Adipocyte (in vitro differentiated cells): ENCODE measurements around the gene SHC2.

Source experiments
- DNase-seq: peaks from one replicate; pipeline ENCODE4 v3.0.0-alpha.2; 2015; ENCODE audit warnings: low read depth
- H3K27me3 ChIP-seq: replicated peaks from 2 replicates; pipeline ENCODE4 v1.7.0; 2013; ENCODE audit warnings: mild to moderate bottlenecking, low read length, moderate library complexity; ENCODE audit not compliant: control insufficient read depth, insufficient read depth
- H3K36me3 ChIP-seq: 2 replicates; pipeline ENCODE4 v1.7.0; 2013; ENCODE audit warnings: low read length, mild to moderate bottlenecking, moderate library complexity; ENCODE audit not compliant: control insufficient read depth, insufficient read depth, severe bottlenecking
- H3K4me1 ChIP-seq: 2 replicates; pipeline ENCODE4 v1.7.0; 2013; ENCODE audit warnings: mild to moderate bottlenecking, low read length, moderate library complexity; ENCODE audit not compliant: control insufficient read depth, insufficient read depth
- H3K4me3 ChIP-seq: 2 replicates; pipeline ENCODE4 v1.7.0; 2013; ENCODE audit warnings: mild to moderate bottlenecking, low read length, moderate library complexity
- H3K9ac ChIP-seq: 2 replicates; pipeline ENCODE4 v1.7.0; 2013; ENCODE audit warnings: mild to moderate bottlenecking, low read length, moderate library complexity
- H3K9me3 ChIP-seq: 2 replicates; pipeline ENCODE4 v1.7.0; 2013; ENCODE audit warnings: mild to moderate bottlenecking, low read length, moderate library complexity; ENCODE audit not compliant: control insufficient read depth

Gene SHC2

DNA sequence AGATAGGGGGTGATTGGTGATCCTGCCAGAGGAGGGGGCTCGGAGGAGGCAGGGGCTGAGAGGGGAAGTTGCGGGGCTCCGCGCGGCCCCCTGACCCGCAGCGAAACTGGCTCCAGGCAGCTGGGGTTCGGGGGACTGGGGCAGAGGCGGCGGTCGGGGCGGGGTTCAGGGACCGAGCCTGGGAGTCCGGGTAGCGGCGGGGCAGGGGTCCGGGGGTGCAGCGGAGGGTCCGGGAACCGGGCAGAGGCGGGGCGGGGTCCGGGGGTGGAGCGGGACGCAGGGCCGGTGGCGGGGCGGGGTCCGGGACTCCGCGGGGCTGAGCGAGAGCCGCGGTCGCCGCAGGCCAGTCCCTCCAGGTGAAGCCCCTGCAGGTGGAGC is 36.6 kb upstream of the SHC2 start:
- Histone ChIP-seq H3K9ac (no peak overlapping the region), H3K27me3 (peaks cover 6% of the 10 kb centered on the region), H3K9me3 (no peaks in the 10 kb centered on the region), H3K36me3 (no peaks in the 10 kb centered on the region), H3K4me3 (no peak overlapping the region), H3K4me1 (no peaks in the 10 kb centered on the region)
- no peak for DNase-seq

DNA sequence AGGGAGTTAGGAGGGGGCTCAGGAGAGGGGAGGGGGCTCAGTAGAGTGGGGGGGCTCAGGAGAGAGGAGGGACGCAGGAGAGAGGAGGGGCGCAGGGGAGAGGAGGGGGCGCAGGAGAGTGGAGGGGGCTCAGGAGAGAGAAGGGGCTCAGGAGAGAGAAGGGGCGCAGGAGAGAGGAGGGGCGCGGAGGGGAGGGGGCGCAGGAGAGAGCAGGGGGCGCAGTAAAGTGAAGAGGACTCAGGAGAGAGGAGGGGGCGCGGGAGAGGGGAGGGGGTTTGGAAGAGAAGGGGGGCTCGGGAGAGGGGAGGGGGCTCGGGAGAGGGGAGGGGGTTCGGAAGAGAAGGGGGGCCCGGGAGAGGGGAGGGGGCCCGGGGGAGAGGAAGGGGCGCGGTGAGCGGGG is 36.2 kb upstream of the SHC2 start:
- Histone ChIP-seq H3K4me1 (no peaks in the 10 kb centered on the region), H3K9me3 (no peaks in the 10 kb centered on the region), H3K27me3 (peaks cover 6% of the 10 kb centered on the region), H3K4me3 (no peak overlapping the region), H3K9ac (no peak overlapping the region), H3K36me3 (no peaks in the 10 kb centered on the region)
- no peak for DNase-seq

DNA sequence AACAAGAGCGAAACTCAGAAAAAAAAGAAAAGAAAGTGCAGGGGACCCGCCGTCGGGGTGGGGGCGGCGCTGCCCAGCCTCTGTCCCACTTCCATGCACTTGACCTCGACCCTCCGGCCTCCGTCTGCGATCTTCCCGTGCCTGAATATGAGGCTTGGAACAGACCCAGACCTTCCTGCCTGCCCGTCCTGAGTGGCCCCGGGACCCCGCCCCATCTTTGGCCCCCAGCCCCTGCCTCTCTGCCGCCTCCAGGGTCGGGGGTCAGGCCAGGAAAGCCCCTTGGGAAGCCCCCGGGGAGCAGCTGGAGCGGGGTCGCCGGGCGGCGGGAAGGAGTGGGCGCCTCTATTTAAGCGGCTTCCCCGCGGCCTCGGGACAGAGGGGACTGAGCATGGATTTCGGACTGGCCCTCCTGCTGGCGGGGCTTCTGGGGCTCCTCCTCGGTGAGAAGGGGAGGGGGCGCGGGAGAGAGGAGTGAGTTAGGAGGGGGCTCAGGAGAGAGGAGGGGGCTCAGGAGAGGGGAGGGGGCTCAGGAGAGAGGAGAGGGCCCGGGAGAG is 35.4 kb upstream of the SHC2 start, which contains the start of gene MADCAM1:
Gene MADCAM1, plus strand, starts transcription at position 375 of the 554 bp plus-strand sequence. Its CDS starts 14 bp downstream, at position 389.
- no peaks in the 10 kb centered on the region for H3K9me3 ChIP-seq
- no peak within 1 kb of the TSS for H3K9ac ChIP-seq
- H3K27me3 ChIP-seq: peaks cover 6% of the 10 kb centered on the region
- no peak for DNase-seq
- no peaks in the 10 kb centered on the region for H3K36me3 ChIP-seq
- H3K4me3 ChIP-seq: no peak within 1 kb of the TSS
- no peaks in the 10 kb centered on the region for H3K4me1 ChIP-seq

DNA sequence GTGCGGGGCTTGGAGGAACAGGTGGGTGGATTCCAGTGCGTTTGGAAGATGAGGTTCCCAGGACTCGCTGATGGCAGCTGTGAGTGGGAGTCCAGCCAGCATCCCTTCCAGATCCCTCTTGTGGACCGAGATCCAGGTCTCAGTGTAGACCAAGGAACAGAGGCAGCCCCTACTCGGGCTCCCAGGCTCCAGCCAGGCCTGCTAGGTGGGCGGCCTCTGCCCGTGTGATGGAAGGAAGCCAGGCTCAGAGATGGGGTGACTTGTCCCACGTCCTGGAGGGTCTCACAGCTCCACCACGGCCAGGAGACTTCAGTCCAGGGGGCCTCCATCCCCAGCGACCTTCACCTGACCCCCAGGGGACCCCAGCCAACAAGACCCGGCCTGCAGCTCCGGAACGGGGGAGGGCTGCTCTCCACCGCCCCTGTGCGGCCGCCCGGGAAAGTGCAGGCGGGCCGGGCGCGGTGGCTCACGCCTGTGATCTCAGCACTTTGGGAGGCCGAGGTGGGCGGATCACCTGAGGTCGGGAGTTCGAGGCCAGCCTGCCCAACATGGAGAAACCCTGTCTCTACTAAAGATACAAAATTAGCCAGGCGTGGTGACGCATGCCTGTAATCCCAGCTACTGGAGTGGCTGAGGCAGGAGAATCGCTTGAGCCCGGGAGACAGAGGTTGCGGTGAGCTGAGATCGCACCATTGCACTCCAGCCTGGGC is 34.7 kb upstream of the SHC2 start:
- Histone ChIP-seq H3K9ac (no peak overlapping the region), H3K4me3 (no peak overlapping the region), H3K27me3 (peaks cover 6% of the 10 kb centered on the region), H3K9me3 (no peaks in the 10 kb centered on the region), H3K36me3 (no peaks in the 10 kb centered on the region), H3K4me1 (peaks cover under 1% of the 10 kb centered on the region)
- DNase-seq: peak; percentile 35

DNA sequence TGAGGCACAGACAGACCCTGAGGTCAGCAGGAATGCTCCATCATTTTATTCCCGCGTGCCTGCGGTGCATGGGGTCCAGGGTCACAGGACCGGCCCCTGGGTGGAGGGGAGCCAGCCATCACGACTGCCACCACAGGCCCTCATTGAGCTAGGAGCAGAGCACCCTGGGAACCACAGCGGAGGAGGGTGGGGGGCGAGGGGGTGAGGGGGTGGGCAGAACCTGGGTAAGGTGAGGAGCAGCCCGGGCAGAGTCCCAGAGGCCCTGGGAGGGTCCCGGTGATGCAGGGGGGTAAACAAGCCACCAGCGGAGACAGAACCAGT is 34.2 kb upstream of the SHC2 start:
- no peak overlapping the region for H3K4me3 ChIP-seq
- no peak for DNase-seq
- H3K9me3 ChIP-seq: no peaks in the 10 kb centered on the region
- H3K4me1 ChIP-seq: peaks cover 5% of the 10 kb centered on the region
- H3K36me3 ChIP-seq: no peaks in the 10 kb centered on the region
- peaks cover 6% of the 10 kb centered on the region for H3K27me3 ChIP-seq
- no peak overlapping the region for H3K9ac ChIP-seq

DNA sequence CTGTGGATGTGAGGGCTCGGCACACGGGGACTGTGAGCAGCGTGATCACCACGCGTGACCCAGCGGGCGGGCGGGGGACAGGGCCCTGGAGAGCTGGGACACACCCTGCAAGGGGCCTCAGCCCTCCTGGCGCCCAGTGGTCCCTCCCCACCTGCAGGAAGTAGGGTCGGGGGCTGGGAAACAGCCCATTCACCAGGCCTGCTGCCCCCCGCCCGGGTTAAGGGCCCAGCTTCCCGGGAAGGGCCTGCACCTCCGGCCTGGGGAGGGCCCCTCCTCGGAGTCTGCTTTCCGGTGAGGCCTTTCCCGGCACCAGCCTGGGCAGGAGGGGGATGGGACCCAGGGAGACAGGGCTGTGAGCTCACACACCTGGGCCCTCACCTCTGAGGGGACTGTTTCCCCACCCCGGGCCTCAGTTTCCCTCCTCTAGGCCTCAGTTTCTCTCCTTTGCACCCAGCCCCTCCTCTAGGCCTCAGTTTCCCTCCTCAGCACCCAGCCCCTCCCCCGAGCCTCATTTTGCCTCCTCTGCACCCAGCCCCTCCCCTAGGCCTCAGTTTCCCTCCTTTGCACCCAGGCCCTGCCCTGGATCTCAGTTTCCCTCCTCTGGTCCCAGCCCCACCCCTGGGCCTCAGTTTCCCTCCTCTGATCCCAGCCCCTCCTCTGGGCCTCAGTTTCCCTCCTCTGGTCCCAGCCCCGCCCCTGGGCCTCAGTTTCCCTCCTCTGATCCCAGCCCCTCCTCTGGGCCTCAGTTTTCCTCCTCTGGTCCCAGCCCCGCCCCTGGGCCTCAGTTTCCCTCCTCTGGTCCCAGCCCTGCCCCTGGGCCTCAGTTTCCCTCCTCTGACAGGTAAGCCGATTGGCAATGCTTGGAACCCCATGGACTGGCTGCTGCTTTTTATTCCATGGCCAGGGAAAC is 33.6 kb upstream of the SHC2 start:
- Histone ChIP-seq H3K4me3 (no peak overlapping the region), H3K9me3 (no peaks in the 10 kb centered on the region), H3K27me3 (peaks cover 6% of the 10 kb centered on the region), H3K36me3 (no peaks in the 10 kb centered on the region), H3K4me1 (peaks cover 6% of the 10 kb centered on the region), H3K9ac (no peak overlapping the region)
- no peak for DNase-seq

DNA sequence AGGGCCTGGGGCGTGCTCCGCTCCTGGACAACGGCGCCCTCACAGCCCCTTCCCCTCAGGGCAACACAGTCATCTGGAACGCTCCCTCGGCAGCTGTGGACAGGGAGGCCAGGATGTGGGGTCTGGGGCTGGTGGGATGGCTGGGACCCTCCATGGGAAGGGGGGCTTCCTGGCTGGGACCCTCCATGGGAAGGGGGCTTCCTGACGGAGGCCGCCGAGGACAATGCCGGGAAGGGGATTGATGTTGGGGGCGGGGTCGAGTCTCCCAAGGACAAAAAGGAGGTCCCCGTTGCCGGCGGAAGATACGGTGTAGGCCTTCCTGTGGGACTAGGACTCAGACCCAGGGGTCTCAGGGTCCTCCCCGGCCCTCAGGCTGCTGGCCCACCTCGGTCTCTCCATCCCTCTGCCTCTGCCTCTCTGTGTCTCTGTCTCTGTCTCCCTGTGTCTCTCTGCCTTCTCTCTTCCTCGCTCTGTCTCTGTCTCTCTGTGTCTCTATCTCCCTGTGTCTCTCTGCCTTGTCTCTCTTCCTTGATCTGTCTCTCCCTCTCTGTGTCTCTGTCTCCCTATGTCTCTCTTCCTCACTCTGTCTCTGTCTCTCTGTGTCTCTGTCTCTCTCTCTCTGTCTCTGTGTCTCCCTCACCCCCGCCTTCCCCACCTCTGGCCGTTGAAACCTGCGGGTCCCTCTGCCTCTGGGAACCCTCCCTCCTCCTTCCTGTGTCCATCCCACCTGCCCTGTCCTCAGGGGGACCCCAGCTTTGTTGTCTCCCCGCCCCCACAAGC is 32.7 kb upstream of the SHC2 start:
- Histone ChIP-seq H3K9ac (no peak overlapping the region), H3K9me3 (no peaks in the 10 kb centered on the region), H3K36me3 (no peaks in the 10 kb centered on the region), H3K27me3 (no peaks in the 10 kb centered on the region), H3K4me3 (no peak overlapping the region), H3K4me1 (peaks cover 6% of the 10 kb centered on the region)
- no peak for DNase-seq

DNA sequence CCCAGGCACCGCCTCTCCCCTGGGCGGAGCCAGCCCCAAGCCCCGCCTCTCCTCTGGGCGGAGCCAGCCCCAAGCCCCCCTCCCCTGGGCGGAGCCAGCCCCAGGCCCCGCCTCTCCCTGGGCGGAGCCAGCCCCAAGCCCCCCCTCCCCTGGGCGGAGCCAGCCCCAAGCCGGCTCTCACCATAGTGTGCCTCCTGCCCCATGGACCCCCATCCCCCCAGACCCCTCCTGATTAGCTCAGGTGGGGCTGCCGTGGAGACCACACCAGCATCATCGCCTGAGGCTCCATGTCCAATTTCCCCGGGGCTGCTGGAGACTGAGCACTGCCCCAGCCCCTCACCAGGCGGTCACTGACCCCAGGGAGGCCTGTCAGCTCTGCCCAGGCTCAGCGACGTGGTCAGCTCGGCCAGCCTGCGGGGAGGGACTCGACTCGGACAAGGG is 31.3 kb upstream of the SHC2 start:
- no peaks in the 10 kb centered on the region for H3K9me3 ChIP-seq
- peak; percentile 43 for DNase-seq
- H3K4me3 ChIP-seq: no peak overlapping the region
- no peaks in the 10 kb centered on the region for H3K36me3 ChIP-seq
- no peak overlapping the region for H3K9ac ChIP-seq
- H3K4me1 ChIP-seq: peaks cover 6% of the 10 kb centered on the region
- no peaks in the 10 kb centered on the region for H3K27me3 ChIP-seq

DNA sequence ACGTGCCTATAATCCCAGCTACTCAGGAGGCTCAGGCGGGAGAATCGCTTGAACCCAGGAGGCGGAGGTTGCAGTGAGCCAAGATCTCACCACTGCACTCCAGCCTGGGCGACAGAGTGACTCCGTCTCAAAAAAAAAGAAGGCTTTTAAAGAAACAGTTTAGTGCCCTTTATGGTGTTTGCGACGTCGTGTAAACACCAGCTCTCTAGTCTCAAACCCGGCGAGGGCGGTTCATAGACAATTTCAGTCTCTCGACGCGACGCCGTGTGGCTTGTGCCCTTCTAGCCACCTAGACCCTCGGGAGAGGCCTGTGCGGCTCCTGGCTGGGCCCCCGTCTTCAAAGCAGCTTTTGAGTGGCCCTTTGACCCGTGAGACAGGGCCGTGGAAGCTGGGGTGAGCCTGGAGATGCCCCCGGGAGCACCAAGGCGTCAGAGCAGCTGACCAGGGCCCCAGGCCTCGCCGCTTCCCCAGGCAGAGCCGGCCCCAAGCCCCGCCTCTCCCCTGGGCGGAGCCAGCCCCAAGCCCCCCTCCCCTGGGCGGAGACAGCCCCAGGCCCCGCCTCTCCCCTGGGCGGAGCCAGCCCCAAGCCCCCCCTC is 30.4 kb upstream of the SHC2 start:
- peak; percentile 20 for DNase-seq
- Histone ChIP-seq H3K4me3 (no peak overlapping the region), H3K9me3 (no peaks in the 10 kb centered on the region), H3K36me3 (no peaks in the 10 kb centered on the region), H3K4me1 (peaks cover 7% of the 10 kb centered on the region), H3K9ac (no peak overlapping the region), H3K27me3 (no peaks in the 10 kb centered on the region)

DNA sequence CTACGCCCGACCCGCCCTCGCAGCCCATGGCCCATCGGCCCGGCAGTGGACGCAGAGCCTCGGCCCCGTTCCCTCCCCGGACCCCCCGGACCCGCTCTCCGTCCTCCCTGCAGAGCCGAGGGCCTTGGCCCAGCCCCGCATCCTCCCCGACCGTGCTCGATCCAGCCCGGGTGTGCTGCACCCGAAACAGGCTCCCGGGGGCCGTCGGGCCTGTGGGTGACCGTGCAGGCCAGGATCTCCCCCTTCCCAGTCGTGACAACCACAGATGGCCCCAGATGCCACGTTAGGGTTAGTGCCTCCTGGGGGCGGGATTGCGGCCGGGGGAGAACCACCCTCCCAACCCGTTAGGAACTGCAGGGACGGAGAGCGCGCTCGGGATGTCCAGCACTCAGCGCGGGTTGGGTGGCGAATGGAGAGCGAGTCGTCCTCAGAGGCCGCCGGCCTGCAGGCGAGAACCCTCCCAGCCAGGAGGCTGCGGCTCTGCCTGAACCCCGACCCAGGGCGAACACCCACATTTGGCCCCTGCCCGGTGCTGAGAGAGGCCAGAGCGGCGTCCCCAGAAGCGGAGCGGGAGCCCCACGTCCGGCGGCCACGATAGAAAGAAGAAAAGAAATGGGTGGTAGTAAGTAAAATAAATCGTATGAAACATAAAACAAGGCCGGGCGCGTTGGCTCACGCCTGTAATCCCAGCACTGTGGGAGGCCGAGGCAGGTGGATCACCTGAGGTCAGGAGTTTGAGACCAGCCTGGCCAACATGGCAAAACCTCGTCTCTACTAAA is 28.8 kb upstream of the SHC2 start:
- no peaks in the 10 kb centered on the region for H3K36me3 ChIP-seq
- DNase-seq: peak; percentile 54
- no peaks in the 10 kb centered on the region for H3K27me3 ChIP-seq
- peak overlapping the region; percentile 97 for H3K9ac ChIP-seq
- no peaks in the 10 kb centered on the region for H3K9me3 ChIP-seq
- peak overlapping the region; percentile 88 for H3K4me3 ChIP-seq
- peaks cover 16% of the 10 kb centered on the region for H3K4me1 ChIP-seq
